ENCODE data around the gene RPP25L. TPM values are rescaled to one million over a fixed set of nuclear protein-coding genes. Genes with fewer than 3 reads are reported as not detected.

Gene RPP25L
- total RNA-seq, 4 donors from 2014 or later = 18.1 to 39.1 (median 26.9) TPM

DNA sequence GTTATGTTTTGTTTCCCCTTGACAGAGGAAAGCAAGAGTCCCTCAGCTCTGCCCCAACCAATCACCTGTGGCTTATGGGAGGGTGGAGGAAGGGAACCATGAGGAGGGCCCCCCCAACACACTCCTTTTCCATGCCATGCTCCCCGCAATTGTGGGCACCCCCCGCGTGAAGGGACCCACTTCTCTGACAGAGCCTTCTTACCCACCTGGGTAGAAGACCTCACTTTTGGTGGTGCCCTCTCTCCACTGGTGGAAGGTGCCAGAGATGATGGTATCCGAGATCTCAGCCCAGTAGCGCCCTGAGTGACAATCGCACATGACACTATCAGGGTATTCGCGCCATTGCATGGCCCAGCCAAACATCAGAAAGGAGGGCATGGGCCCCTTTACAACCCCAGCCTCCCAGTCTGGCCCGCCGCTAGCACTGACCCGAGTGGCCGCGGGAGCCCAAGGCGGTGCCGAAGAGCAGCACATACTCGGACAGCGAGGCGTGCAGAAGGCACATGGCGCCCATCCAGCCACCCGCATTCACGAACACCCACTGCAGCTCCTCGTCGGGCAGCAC lies 25.0 kb upstream of the RPP25L start:
- TF ChIP-seq CTCF (IDR thresholded peaks at IDR 0.05) = no peak
- TF ChIP-seq POLR2A (IDR thresholded peaks at IDR 0.05) = no peak
- no peak for DNase-seq
- no peaks in the 10 kb centered on the region for H3K36me3 ChIP-seq
- intact Hi-C loops (cut with DNase I; ENCODE audit: low total_unique reads) = no loop called here
- peak overlapping the region; percentile 81 to 82 for H3K27ac ChIP-seq
- H3K4me3 ChIP-seq = peak overlapping the region; percentile 63 to 79
- H3K27me3 ChIP-seq = no peaks in the 10 kb centered on the region
- no peaks in the 10 kb centered on the region for H3K9me3 ChIP-seq
- H3K4me1 ChIP-seq = no peaks in the 10 kb centered on the region

GRCh38 chr9:34635556-34635955 lies 23.7 kb upstream of the RPP25L start:
- Histone ChIP-seq H3K27ac (no peak overlapping the region), H3K27me3 (no peaks in the 10 kb centered on the region), H3K4me3 (no peak overlapping the region), H3K36me3 (no peaks in the 10 kb centered on the region), H3K9me3 (no peaks in the 10 kb centered on the region), H3K4me1 (no peaks in the 10 kb centered on the region)
- no peak for TF ChIP-seq CTCF (IDR thresholded peaks at IDR 0.05)
- TF ChIP-seq POLR2A (IDR thresholded peaks at IDR 0.05) = no peak
- intact Hi-C loops (cut with DNase I; ENCODE audit: low total_unique reads) = no loop called here
- no peak for DNase-seq

DNA sequence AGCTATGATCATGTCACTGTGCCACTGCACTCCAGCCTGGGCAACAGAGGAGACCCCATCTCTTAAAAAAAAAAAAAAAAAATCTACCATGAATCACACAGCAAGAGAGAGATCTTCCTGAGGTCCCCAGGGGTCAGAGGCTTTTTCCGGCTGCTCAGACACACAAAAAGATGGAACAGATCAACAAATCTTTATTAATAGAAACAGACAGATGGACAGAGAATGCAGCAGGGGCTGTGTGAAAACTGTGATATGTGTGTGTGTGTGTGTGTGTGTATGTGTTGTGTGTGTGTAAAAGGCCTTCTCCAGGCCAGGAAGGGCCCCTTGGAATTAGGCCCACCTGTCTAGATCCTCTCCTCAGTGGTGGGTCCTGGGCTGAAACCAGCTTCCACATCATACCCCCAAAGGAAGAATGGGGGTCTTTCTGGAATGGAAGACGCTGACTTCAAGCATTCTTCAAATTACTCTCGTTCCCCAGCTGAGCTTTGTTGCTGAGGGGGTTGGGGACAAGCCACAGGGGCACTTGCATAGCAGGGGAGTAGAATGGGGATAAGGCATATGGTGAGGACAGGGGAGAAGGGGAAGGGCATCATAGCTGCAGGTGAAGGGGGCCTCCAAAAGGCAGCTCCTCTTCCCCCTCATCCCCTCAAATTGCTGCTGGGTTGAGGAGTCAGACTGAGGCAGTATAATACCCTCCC lies 22.8 kb upstream of the RPP25L start:
- no peaks in the 10 kb centered on the region for H3K9me3 ChIP-seq
- DNase-seq = no peak
- no peak overlapping the region for H3K27ac ChIP-seq
- no peaks in the 10 kb centered on the region for H3K4me1 ChIP-seq
- no peak for TF ChIP-seq CTCF (IDR thresholded peaks at IDR 0.05)
- H3K36me3 ChIP-seq = no peaks in the 10 kb centered on the region
- peaks cover 0 to 1% of the 10 kb centered on the region in 2 donors for H3K27me3 ChIP-seq
- H3K4me3 ChIP-seq = no peak overlapping the region
- intact Hi-C loops (cut with DNase I; ENCODE audit: low total_unique reads) = no loop called here

- peak; percentile 52 to 68 for DNase-seq
- no peaks in the 10 kb centered on the region for H3K9me3 ChIP-seq
- intact Hi-C loops (cut with DNase I; ENCODE audit: low total_unique reads) = no loop called here
- TF ChIP-seq POLR2A (IDR thresholded peaks at IDR 0.05) (no peak), CTCF (IDR thresholded peaks at IDR 0.05) (peak; percentile 69 to 87 (median 83))
- no peak overlapping the region for H3K4me3 ChIP-seq
- no peak overlapping the region for H3K27ac ChIP-seq
- no peaks in the 10 kb centered on the region for H3K4me1 ChIP-seq
- H3K36me3 ChIP-seq = no peaks in the 10 kb centered on the region
- peaks cover 0 to 7% of the 10 kb centered on the region in 2 donors for H3K27me3 ChIP-seq
Observed at GRCh38 chr9:34633851-34634550, 22.1 kb upstream of the RPP25L start.

DNA sequence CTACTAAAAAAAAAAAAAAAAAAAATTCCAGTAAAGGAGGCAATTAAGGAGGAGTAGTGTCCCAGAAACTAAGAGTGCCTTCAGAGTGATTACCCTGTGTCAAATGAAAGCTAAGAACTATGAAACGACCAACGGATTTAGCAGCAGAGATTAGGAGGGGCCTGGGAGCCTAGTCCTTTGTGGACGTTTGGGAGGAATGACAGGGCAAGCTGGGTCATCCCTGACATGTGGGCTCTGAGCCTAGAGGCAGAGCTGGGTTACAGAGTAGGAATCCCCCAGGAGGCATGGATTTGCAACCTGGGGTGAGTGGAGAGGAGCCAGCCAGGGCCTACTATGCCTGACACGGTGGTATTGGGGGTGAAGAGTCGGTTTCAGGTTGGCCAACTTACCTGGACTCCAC lies 21.3 kb upstream of the RPP25L start:
- Histone ChIP-seq H3K27me3 (peaks cover 6 to 11% of the 10 kb centered on the region in 2 donors), H3K9me3 (no peaks in the 10 kb centered on the region), H3K36me3 (no peaks in the 10 kb centered on the region), H3K4me1 (peaks cover 0 to 4% of the 10 kb centered on the region in 2 donors), H3K4me3 (no peak overlapping the region), H3K27ac (no peak overlapping the region)
- intact Hi-C loops (cut with DNase I; ENCODE audit: low total_unique reads) = no loop called here
- TF ChIP-seq POLR2A (IDR thresholded peaks at IDR 0.05) = no peak
- no peak for TF ChIP-seq CTCF (IDR thresholded peaks at IDR 0.05)
- DNase-seq = no peak
